Measurements from ENCODE around the gene PAM. TPM values are rescaled to one million over a fixed set of nuclear protein-coding genes. Genes with fewer than 3 reads are reported as not detected.

Gene PAM
- total and polyA plus RNA-seq, 2 donors (not counting 3 experiments of a cell fraction or from before 2014, with no cell fraction given), result 118 to 176 TPM

- ChIA-PET CTCF (interaction anchor here (0.9 to 1.7 kb wide), 7 partner anchors 8 to 187 kb away, joined by 3 read pairs; no protein-coding TSS in a partner anchor), POLR2A (no interaction called here)
- H3K9me3 ChIP-seq (replicated peaks; ENCODE audit: control insufficient read depth, insufficient read depth, low read length), result no peaks in the 10 kb centered on the region
- H2AFZ ChIP-seq (ENCODE audit: low read depth, low read length), result no peak overlapping the region
- FAIRE-seq (no peak), DNase-seq (ENCODE audit: low read depth, low spot score) (peak; percentile 41)
- intact Hi-C loops (cut with micrococcal nuclease), result loop anchor here (2.0 to 5.0 kb wide), 3 partner anchors 174 to 254 kb away; partner anchors contain the start of genes GIN1 and PPIP5K2
- H3K27me3 ChIP-seq (ENCODE audit: control insufficient read depth in 2 of 2, insufficient read depth in 2 of 2, low read length in 2 of 2), result no peaks in the 10 kb centered on the region
- no peaks in the 10 kb centered on the region for H4K20me1 ChIP-seq (replicated peaks; ENCODE audit: control insufficient read depth, extremely low read depth, insufficient read depth, low read length)
- peak overlapping the region; percentile 3 for H3K4me2 ChIP-seq (ENCODE audit: insufficient read depth, low read length)
- no peak overlapping the region for H3K9ac ChIP-seq (replicated peaks; ENCODE audit: extremely low read depth, insufficient read depth, low read length)
- no peaks in the 10 kb centered on the region for H3K79me2 ChIP-seq (ENCODE audit: control insufficient read depth, insufficient read depth, low read length)
- no TSS peak for BruUV-seq (replicated peaks)
- no peaks in the 10 kb centered on the region for H3K9me1 ChIP-seq (replicated peaks; ENCODE audit: control insufficient read depth, extremely low read depth, insufficient read depth, low read length)
- no peak overlapping the region for H3K27ac ChIP-seq (ENCODE audit: insufficient read depth, low read depth, low read length)
- no peaks in the 10 kb centered on the region for H3K36me3 ChIP-seq (ENCODE audit: control insufficient read depth in 2 of 2, extremely low read depth in 1 of 2, insufficient read depth in 2 of 2, low read length in 2 of 2)
- dilution Hi-C loops (cut with MboI; ENCODE audit: extremely low pct_ligation_motif_present, low sequenced_read_pairs), result no loop called here
- TF ChIP-seq JUN (IDR thresholded peaks at IDR 0.05; ENCODE audit: borderline replicate concordance, insufficient read depth, insufficient read length, low read depth), result peak; percentile 19
- TF ChIP-seq FOS (IDR thresholded peaks at IDR 0.05; ENCODE audit: borderline replicate concordance, insufficient read depth, low read length), result peak; percentile 92
- no peak for TF ChIP-seq POLR2AphosphoS5 (IDR thresholded peaks at IDR 0.05; ENCODE audit: insufficient read depth, low read depth, low read length)
- H3K4me1 ChIP-seq (ENCODE audit: control insufficient read depth, extremely low read depth, insufficient read depth, low read length), result peaks cover 34% of the 10 kb centered on the region
- H3K4me3 ChIP-seq (replicated peaks in 1 of 3; ENCODE audit: insufficient read depth in 1 of 3, low read depth in 1 of 3, low read length in 3 of 3), result no peak overlapping the region
Measured at GRCh38 chr5:102867992-102868662, 113.0 kb downstream of the PAM start.

GRCh38 chr5:102869230-102869629 lies 114.1 kb downstream of the PAM start:
- CTCF ChIA-PET, result interaction anchor here (1.0 to 1.7 kb wide), 2 partner anchors 31 to 36 kb away, joined by 3 read pairs; no protein-coding TSS in a partner anchor
- dilution Hi-C loops (cut with MboI; ENCODE audit: extremely low pct_ligation_motif_present, low sequenced_read_pairs), result no loop called here

More at GRCh38 chr5:102869230-102869629, 114.1 kb downstream of the PAM start:
- Histone ChIP-seq H3K4me3 (replicated peaks in 1 of 3; ENCODE audit: insufficient read depth in 1 of 3, low read depth in 1 of 3, low read length in 3 of 3) (no peak overlapping the region), H4K20me1 (replicated peaks; ENCODE audit: control insufficient read depth, extremely low read depth, insufficient read depth, low read length) (no peaks in the 10 kb centered on the region), H3K4me2 (ENCODE audit: insufficient read depth, low read length) (no peak overlapping the region), H2AFZ (ENCODE audit: low read depth, low read length) (no peak overlapping the region), H3K9me3 (replicated peaks; ENCODE audit: control insufficient read depth, insufficient read depth, low read length) (no peaks in the 10 kb centered on the region), H3K4me1 (ENCODE audit: control insufficient read depth, extremely low read depth, insufficient read depth, low read length) (peaks cover 35% of the 10 kb centered on the region), H3K36me3 (ENCODE audit: control insufficient read depth in 2 of 2, extremely low read depth in 1 of 2, insufficient read depth in 2 of 2, low read length in 2 of 2) (no peaks in the 10 kb centered on the region), H3K79me2 (ENCODE audit: control insufficient read depth, insufficient read depth, low read length) (no peaks in the 10 kb centered on the region), H3K27me3 (ENCODE audit: control insufficient read depth in 2 of 2, insufficient read depth in 2 of 2, low read length in 2 of 2) (no peaks in the 10 kb centered on the region), H3K9me1 (replicated peaks; ENCODE audit: control insufficient read depth, extremely low read depth, insufficient read depth, low read length) (no peaks in the 10 kb centered on the region), H3K9ac (replicated peaks; ENCODE audit: extremely low read depth, insufficient read depth, low read length) (no peak overlapping the region), H3K27ac (ENCODE audit: insufficient read depth, low read depth, low read length) (no peak overlapping the region)
- FAIRE-seq (no peak), DNase-seq (ENCODE audit: low read depth, low spot score) (no peak)
- POLR2A ChIA-PET, result no interaction called here
- BruUV-seq (replicated peaks), result no TSS peak
- no peak for TF ChIP-seq EZH2 (IDR thresholded peaks at IDR 0.05; ENCODE audit: borderline replicate concordance, low read depth, low read length, severe bottlenecking)
- intact Hi-C loops (cut with micrococcal nuclease), result loop anchor here (5.0 kb wide), 2 partner anchors 173 to 253 kb away; partner anchors contain the start of genes GIN1 and PPIP5K2
